ENCODE data around the gene RCL1. TPM values are rescaled to one million over a fixed set of nuclear protein-coding genes. Genes with fewer than 3 reads are reported as not detected.
"Not testable (repeated sequence)": the region's sequence is repeated elsewhere in the genome, so short reads cannot be mapped to it uniquely, and the experiment has no call there.

Gene RCL1
- total RNA-seq, 2 experiments from 2014 or later = 14.4 to 15.1 TPM

- Mint-ChIP-seq H3K4me1 (peaks cover 35% of the 10 kb centered on the region), H3K9me3 (no peaks in the 10 kb centered on the region), H3K27me3 (no peaks in the 10 kb centered on the region), H3K4me3 (peak overlapping the region; percentile 95), H3K27ac (peak overlapping the region; percentile 92), H3K36me3 (peaks cover 2% of the 10 kb centered on the region)
- ATAC-seq (ENCODE audit: low read depth) = no peak
- POLR2A ChIA-PET = interaction anchor here (1.1 to 2.2 kb wide), 6 partner anchors 12 to 195 kb away, joined by 3 to 19 read pairs (median 4); partner anchors contain the start of genes AK3 and JAK2
- DNase-seq = no peak
Measured at GRCh38 chr9:4793459-4794395, 983 bp downstream of the RCL1 start.

GRCh38 chr9:4794691-4795090 is 1.9 kb downstream of the RCL1 start:
- peaks cover 37% of the 10 kb centered on the region for H3K4me1 Mint-ChIP-seq
- no peak for DNase-seq
- ATAC-seq (ENCODE audit: low read depth) = no peak
- peak overlapping the region; percentile 95 for H3K4me3 Mint-ChIP-seq
- no peaks in the 10 kb centered on the region for H3K27me3 Mint-ChIP-seq
- no peak overlapping the region for H3K27ac Mint-ChIP-seq
- H3K9me3 Mint-ChIP-seq = no peaks in the 10 kb centered on the region
- H3K36me3 Mint-ChIP-seq = peaks cover 5% of the 10 kb centered on the region
- POLR2A ChIA-PET = no interaction called here

- H3K36me3 Mint-ChIP-seq; H3K9me3 Mint-ChIP-seq; POLR2A ChIA-PET; DNase-seq; ATAC-seq (ENCODE audit: low read depth); H3K27ac Mint-ChIP-seq; H3K27me3 Mint-ChIP-seq; H3K4me3 Mint-ChIP-seq: not testable (repeated sequence)
- peaks cover 37% of the 10 kb centered on the region for H3K4me1 Mint-ChIP-seq
Measured at GRCh38 chr9:4795108-4795507, 2.4 kb downstream of the RCL1 start.

GRCh38 chr9:4796530-4796929 is 3.8 kb downstream of the RCL1 start:
- ATAC-seq (ENCODE audit: low read depth) = no peak
- peaks cover 33% of the 10 kb centered on the region for H3K4me1 Mint-ChIP-seq
- H3K27ac Mint-ChIP-seq = no peak overlapping the region

GRCh38 chr9:4796988-4797853 is 4.5 kb downstream of the RCL1 start:
- Mint-ChIP-seq H3K27me3 (no peaks in the 10 kb centered on the region), H3K4me1 (peaks cover 26% of the 10 kb centered on the region), H3K36me3 (peaks cover 12% of the 10 kb centered on the region), H3K4me3 (no peak overlapping the region), H3K27ac (no peak overlapping the region), H3K9me3 (no peaks in the 10 kb centered on the region)
- DNase-seq (no peak), ATAC-seq (ENCODE audit: low read depth) (no peak)
- POLR2A ChIA-PET = no interaction called here

More at GRCh38 chr9:4796530-4796929, 3.8 kb downstream of the RCL1 start:
- DNase-seq = no peak
- peaks cover 9% of the 10 kb centered on the region for H3K36me3 Mint-ChIP-seq
- H3K9me3 Mint-ChIP-seq = no peaks in the 10 kb centered on the region
- POLR2A ChIA-PET = no interaction called here
- H3K27me3 Mint-ChIP-seq = no peaks in the 10 kb centered on the region
- H3K4me3 Mint-ChIP-seq = no peak overlapping the region

GRCh38 chr9:4797854-4798150 is 5.1 kb downstream of the RCL1 start:
- POLR2A ChIA-PET = interaction anchor here (0.6 kb wide), 1 partner anchor 18 kb away, joined by 3 read pairs; no protein-coding TSS in a partner anchor
- no peak for ATAC-seq (ENCODE audit: low read depth)
- Mint-ChIP-seq H3K9me3 (no peaks in the 10 kb centered on the region), H3K27me3 (no peaks in the 10 kb centered on the region), H3K4me1 (peaks cover 26% of the 10 kb centered on the region), H3K4me3 (no peak overlapping the region), H3K27ac (no peak overlapping the region), H3K36me3 (peaks cover 12% of the 10 kb centered on the region)
- no peak for DNase-seq

- Mint-ChIP-seq H3K4me3 (no peak overlapping the region), H3K27ac (no peak overlapping the region), H3K27me3 (no peaks in the 10 kb centered on the region), H3K4me1 (peaks cover 26% of the 10 kb centered on the region), H3K9me3 (peaks cover 1% of the 10 kb centered on the region), H3K36me3 (peaks cover 19% of the 10 kb centered on the region)
- DNase-seq (no peak), ATAC-seq (ENCODE audit: low read depth) (no peak)
- POLR2A ChIA-PET = interaction anchor here (0.6 kb wide), 1 partner anchor 17 kb away, joined by 3 read pairs; no protein-coding TSS in a partner anchor
Measured at GRCh38 chr9:4798281-4799032, 5.7 kb downstream of the RCL1 start.

- Mint-ChIP-seq H3K4me1 (peaks cover 26% of the 10 kb centered on the region), H3K36me3 (peaks cover 24% of the 10 kb centered on the region), H3K4me3 (no peak overlapping the region), H3K27ac (no peak overlapping the region), H3K27me3 (no peaks in the 10 kb centered on the region), H3K9me3 (peaks cover 6% of the 10 kb centered on the region)
- no peak for DNase-seq
- POLR2A ChIA-PET = no interaction called here
- no peak for ATAC-seq (ENCODE audit: low read depth)
Measured at GRCh38 chr9:4799033-4799430, 6.3 kb downstream of the RCL1 start.

- no peak for DNase-seq
- Mint-ChIP-seq H3K27ac (no peak overlapping the region), H3K36me3 (peaks cover 26% of the 10 kb centered on the region), H3K27me3 (no peaks in the 10 kb centered on the region), H3K4me3 (no peak overlapping the region), H3K4me1 (peaks cover 20% of the 10 kb centered on the region), H3K9me3 (peaks cover 6% of the 10 kb centered on the region)
- POLR2A ChIA-PET = no interaction called here
- ATAC-seq (ENCODE audit: low read depth) = no peak
Measured at GRCh38 chr9:4799775-4800174, 7.0 kb downstream of the RCL1 start.

GRCh38 chr9:4801156-4801555 is 8.4 kb downstream of the RCL1 start:
- H3K36me3 Mint-ChIP-seq = peaks cover 36% of the 10 kb centered on the region

GRCh38 chr9:4803670-4804530 is 11.2 kb downstream of the RCL1 start:
- H3K4me3 Mint-ChIP-seq = no peak overlapping the region
- no peak overlapping the region for H3K27ac Mint-ChIP-seq
- peaks cover 24% of the 10 kb centered on the region for H3K9me3 Mint-ChIP-seq
- POLR2A ChIA-PET = no interaction called here
- ATAC-seq (ENCODE audit: low read depth) (no peak), DNase-seq (no peak)
- peaks cover 56% of the 10 kb centered on the region for H3K36me3 Mint-ChIP-seq
- peaks cover 14% of the 10 kb centered on the region for H3K4me1 Mint-ChIP-seq
- H3K27me3 Mint-ChIP-seq = no peaks in the 10 kb centered on the region

More at GRCh38 chr9:4801156-4801555, 8.4 kb downstream of the RCL1 start:
- ATAC-seq (ENCODE audit: low read depth) (no peak), DNase-seq (no peak)
- H3K4me3 Mint-ChIP-seq = no peak overlapping the region
- POLR2A ChIA-PET = interaction anchor here (0.5 kb wide), 1 partner anchor 16 kb away, joined by 6 read pairs; no protein-coding TSS in a partner anchor
- H3K27ac Mint-ChIP-seq = no peak overlapping the region
- H3K9me3 Mint-ChIP-seq = peaks cover 10% of the 10 kb centered on the region
- peaks cover 18% of the 10 kb centered on the region for H3K4me1 Mint-ChIP-seq
- H3K27me3 Mint-ChIP-seq = no peaks in the 10 kb centered on the region

- Mint-ChIP-seq H3K4me3 (no peak overlapping the region), H3K27ac (no peak overlapping the region), H3K4me1 (peaks cover 13% of the 10 kb centered on the region), H3K36me3 (peaks cover 59% of the 10 kb centered on the region), H3K9me3 (peaks cover 24% of the 10 kb centered on the region), H3K27me3 (no peaks in the 10 kb centered on the region)
- no peak for DNase-seq
- no peak for ATAC-seq (ENCODE audit: low read depth)
- POLR2A ChIA-PET = no interaction called here
Measured at GRCh38 chr9:4804531-4805016, 11.8 kb downstream of the RCL1 start.
